Measurements from ENCODE around the gene AGBL4.

AGBL4 gene

GRCh38 chr1:49436865-49437264 lies 586.9 kb downstream of the AGBL4 start:
- TF ChIP-seq, protein P1, sequence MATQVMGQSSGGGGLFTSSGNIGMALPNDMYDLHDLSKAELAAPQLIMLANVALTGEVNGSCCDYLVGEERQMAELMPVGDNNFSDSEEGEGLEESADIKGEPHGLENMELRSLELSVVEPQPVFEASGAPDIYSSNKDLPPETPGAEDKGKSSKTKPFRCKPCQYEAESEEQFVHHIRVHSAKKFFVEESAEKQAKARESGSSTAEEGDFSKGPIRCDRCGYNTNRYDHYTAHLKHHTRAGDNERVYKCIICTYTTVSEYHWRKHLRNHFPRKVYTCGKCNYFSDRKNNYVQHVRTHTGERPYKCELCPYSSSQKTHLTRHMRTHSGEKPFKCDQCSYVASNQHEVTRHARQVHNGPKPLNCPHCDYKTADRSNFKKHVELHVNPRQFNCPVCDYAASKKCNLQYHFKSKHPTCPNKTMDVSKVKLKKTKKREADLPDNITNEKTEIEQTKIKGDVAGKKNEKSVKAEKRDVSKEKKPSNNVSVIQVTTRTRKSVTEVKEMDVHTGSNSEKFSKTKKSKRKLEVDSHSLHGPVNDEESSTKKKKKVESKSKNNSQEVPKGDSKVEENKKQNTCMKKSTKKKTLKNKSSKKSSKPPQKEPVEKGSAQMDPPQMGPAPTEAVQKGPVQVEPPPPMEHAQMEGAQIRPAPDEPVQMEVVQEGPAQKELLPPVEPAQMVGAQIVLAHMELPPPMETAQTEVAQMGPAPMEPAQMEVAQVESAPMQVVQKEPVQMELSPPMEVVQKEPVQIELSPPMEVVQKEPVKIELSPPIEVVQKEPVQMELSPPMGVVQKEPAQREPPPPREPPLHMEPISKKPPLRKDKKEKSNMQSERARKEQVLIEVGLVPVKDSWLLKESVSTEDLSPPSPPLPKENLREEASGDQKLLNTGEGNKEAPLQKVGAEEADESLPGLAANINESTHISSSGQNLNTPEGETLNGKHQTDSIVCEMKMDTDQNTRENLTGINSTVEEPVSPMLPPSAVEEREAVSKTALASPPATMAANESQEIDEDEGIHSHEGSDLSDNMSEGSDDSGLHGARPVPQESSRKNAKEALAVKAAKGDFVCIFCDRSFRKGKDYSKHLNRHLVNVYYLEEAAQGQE (IDR thresholded peaks at IDR 0.05; ENCODE audit: insufficient read depth in 1 of 2, low read depth in 2 of 2, low read length in 2 of 2) = no peak
- TF ChIP-seq POLR2AphosphoS5 (IDR thresholded peaks at IDR 0.05; ENCODE audit: low read depth, low read length) (no peak), TAF1 (IDR thresholded peaks at IDR 0.05; ENCODE audit: borderline replicate concordance, insufficient read depth, low read length) (no peak), FOXP2 (optimal IDR thresholded peaks at IDR 0.05; ENCODE audit: borderline replicate concordance, extremely low read depth, extremely low read length, insufficient read depth) (no peak), SIN3A (IDR thresholded peaks at IDR 0.05; ENCODE audit: borderline replicate concordance, insufficient read depth, low read length) (no peak)

GRCh38 chr1:49435291-49435690 lies 588.5 kb downstream of the AGBL4 start:
- no peak for TF ChIP-seq FOXP2 (optimal IDR thresholded peaks at IDR 0.05; ENCODE audit: borderline replicate concordance, extremely low read depth, extremely low read length, insufficient read depth)

- TF ChIP-seq SIN3A (IDR thresholded peaks at IDR 0.05; ENCODE audit: borderline replicate concordance, insufficient read depth, low read length) (no peak), FOXP2 (optimal IDR thresholded peaks at IDR 0.05; ENCODE audit: borderline replicate concordance, extremely low read depth, extremely low read length, insufficient read depth) (no peak), POLR2AphosphoS5 (IDR thresholded peaks at IDR 0.05; ENCODE audit: low read depth, low read length) (no peak), TAF1 (IDR thresholded peaks at IDR 0.05; ENCODE audit: borderline replicate concordance, insufficient read depth, low read length) (no peak)
- TF ChIP-seq, protein P1 (IDR thresholded peaks at IDR 0.05; ENCODE audit: insufficient read depth in 1 of 2, low read depth in 2 of 2, low read length in 2 of 2) = no peak
Measured at GRCh38 chr1:49424782-49425181, 599.0 kb downstream of the AGBL4 start.

- TF ChIP-seq SIN3A (IDR thresholded peaks at IDR 0.05; ENCODE audit: borderline replicate concordance, insufficient read depth, low read length) (no peak), TAF1 (IDR thresholded peaks at IDR 0.05; ENCODE audit: borderline replicate concordance, insufficient read depth, low read length) (no peak)
Measured at GRCh38 chr1:49416758-49417157, 607.0 kb downstream of the AGBL4 start.

DNA sequence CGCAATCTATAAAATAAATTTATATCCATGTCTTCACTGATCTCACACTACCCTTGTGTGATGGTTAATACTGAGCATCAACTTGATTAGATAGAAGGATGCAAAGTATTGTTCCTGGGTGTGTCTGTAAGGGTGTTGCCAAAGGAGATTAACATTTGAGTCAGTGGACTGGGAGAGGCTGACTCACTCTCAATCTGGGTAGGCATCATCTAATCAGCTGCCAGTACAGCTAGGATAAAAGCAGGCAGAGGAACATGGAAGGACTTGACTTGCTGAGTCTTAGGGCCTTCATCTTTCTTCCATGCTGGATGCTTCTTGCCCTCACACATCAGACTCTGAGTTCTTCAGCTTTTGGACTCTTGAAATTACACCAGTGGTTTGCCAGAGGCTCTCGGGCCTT lies 615.4 kb downstream of the AGBL4 start:
- TF ChIP-seq SIN3A (IDR thresholded peaks at IDR 0.05; ENCODE audit: borderline replicate concordance, insufficient read depth, low read length) = no peak
- TF ChIP-seq TAF1 (IDR thresholded peaks at IDR 0.05; ENCODE audit: borderline replicate concordance, insufficient read depth, low read length) = no peak
- TF ChIP-seq, protein P1 (IDR thresholded peaks at IDR 0.05; ENCODE audit: insufficient read depth in 1 of 2, low read depth in 2 of 2, low read length in 2 of 2) = no peak
- no peak for TF ChIP-seq POLR2AphosphoS5 (IDR thresholded peaks at IDR 0.05; ENCODE audit: low read depth, low read length)
- no peak for TF ChIP-seq FOXP2 (optimal IDR thresholded peaks at IDR 0.05; ENCODE audit: borderline replicate concordance, extremely low read depth, extremely low read length, insufficient read depth)

DNA sequence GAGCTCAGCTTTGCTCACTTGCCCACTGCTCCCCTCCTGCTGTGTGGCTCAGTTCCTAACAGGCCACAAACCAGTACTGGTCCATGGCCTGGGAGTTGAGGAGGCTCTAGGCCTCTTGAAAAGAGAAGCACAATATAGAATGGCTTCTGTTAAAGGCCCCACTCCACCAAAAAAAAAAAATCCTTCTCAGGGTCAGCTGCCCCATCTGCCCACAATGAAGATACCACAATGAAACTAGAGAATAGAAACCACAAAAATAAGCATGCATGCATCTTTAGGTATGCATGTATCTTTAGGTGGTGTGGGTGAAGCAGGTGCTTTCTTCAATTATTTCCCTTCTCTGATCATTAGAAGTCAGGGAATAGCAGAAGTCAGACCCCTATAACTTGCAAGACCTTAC lies 626.7 kb downstream of the AGBL4 start:
- TF ChIP-seq FOXP2 (optimal IDR thresholded peaks at IDR 0.05; ENCODE audit: borderline replicate concordance, extremely low read depth, extremely low read length, insufficient read depth) (no peak), POLR2AphosphoS5 (IDR thresholded peaks at IDR 0.05; ENCODE audit: low read depth, low read length) (no peak), TAF1 (IDR thresholded peaks at IDR 0.05; ENCODE audit: borderline replicate concordance, insufficient read depth, low read length) (no peak), SIN3A (IDR thresholded peaks at IDR 0.05; ENCODE audit: borderline replicate concordance, insufficient read depth, low read length) (no peak)
- TF ChIP-seq, protein P1 (IDR thresholded peaks at IDR 0.05; ENCODE audit: insufficient read depth in 1 of 2, low read depth in 2 of 2, low read length in 2 of 2) = no peak
